Esophagus squamous epithelium (tissue), 4 donors: ENCODE data around the gene CHD3.
A peak's percentile ranks its signal among the peaks of the same experiment; 100 is the strongest.

Experiments used
- POLR2A ChIP-seq, 4 donors: fragments of 450-650 bp; IDR thresholded peaks; one replicate each; pipeline ENCODE4 v1.6.1; 2017; ENCODE audit warnings: antibody characterized with exemption in 4 of 4, mild to moderate bottlenecking in 4 of 4, moderate library complexity in 3 of 4
- TF ChIP-seq, protein P1 (sequence below), 6 experiments: fragments of 450-650 bp in 4 of 6; fragments of 200-600 bp in 2 of 6; sonication (generic) in 2 of 6; IDR thresholded peaks; one replicate each; pipeline ENCODE4 v1.5.1; 2016 to 2019; ENCODE audit warnings: antibody characterized with exemption in 6 of 6, mild to moderate bottlenecking in 4 of 6, moderate library complexity in 4 of 6

- TF ChIP-seq, protein P1, sequence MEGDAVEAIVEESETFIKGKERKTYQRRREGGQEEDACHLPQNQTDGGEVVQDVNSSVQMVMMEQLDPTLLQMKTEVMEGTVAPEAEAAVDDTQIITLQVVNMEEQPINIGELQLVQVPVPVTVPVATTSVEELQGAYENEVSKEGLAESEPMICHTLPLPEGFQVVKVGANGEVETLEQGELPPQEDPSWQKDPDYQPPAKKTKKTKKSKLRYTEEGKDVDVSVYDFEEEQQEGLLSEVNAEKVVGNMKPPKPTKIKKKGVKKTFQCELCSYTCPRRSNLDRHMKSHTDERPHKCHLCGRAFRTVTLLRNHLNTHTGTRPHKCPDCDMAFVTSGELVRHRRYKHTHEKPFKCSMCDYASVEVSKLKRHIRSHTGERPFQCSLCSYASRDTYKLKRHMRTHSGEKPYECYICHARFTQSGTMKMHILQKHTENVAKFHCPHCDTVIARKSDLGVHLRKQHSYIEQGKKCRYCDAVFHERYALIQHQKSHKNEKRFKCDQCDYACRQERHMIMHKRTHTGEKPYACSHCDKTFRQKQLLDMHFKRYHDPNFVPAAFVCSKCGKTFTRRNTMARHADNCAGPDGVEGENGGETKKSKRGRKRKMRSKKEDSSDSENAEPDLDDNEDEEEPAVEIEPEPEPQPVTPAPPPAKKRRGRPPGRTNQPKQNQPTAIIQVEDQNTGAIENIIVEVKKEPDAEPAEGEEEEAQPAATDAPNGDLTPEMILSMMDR (IDR thresholded peaks at IDR 0.05), result peak; percentile 96 to 99 (median 98)
- peak in 1 of 4 donors; percentile 33 for TF ChIP-seq POLR2A (IDR thresholded peaks at IDR 0.05)
Observed at GRCh38 chr17:7851438-7852261, 36.9 kb upstream of the CHD3 start.
